ENCODE measurements around the gene ASF1A. TPM values are rescaled to one million over a fixed set of nuclear protein-coding genes. Genes with fewer than 3 reads are reported as not detected.

The ASF1A gene
- total RNA-seq, 1 experiment from 2014 or later: 37.5 TPM

- no peak for DNase-seq (ENCODE audit: low read depth)
Observed at GRCh38 chr6:118881440-118882313, 12.3 kb upstream of the ASF1A start.

GRCh38 chr6:118882314-118882905, 11.5 kb upstream of the ASF1A start:
- no peak for DNase-seq (ENCODE audit: low read depth)

- no peak for DNase-seq (ENCODE audit: low read depth)
Observed at GRCh38 chr6:118886641-118887040, 7.3 kb upstream of the ASF1A start.

- DNase-seq (ENCODE audit: low read depth): no peak
Observed at GRCh38 chr6:118889163-118889562, 4.8 kb upstream of the ASF1A start.

- peak; percentile 46 for DNase-seq (ENCODE audit: low read depth)
Observed at GRCh38 chr6:118890997-118891790, 2.8 kb upstream of the ASF1A start.

- no peak for DNase-seq (ENCODE audit: low read depth)
Observed at GRCh38 chr6:118892355-118892991, 1.5 kb upstream of the ASF1A start.

- peak; percentile 69 for DNase-seq (ENCODE audit: low read depth)
Observed at GRCh38 chr6:118893064-118893806, 717 bp upstream of the ASF1A start.

GRCh38 chr6:118894425-118895260, 691 bp downstream of the ASF1A start:
- peak; percentile 36 for DNase-seq (ENCODE audit: low read depth)

GRCh38 chr6:118895261-118895560, 1.3 kb downstream of the ASF1A start:
- no peak for DNase-seq (ENCODE audit: low read depth)

GRCh38 chr6:118895859-118896258, 1.9 kb downstream of the ASF1A start:
- DNase-seq (ENCODE audit: low read depth): no peak

- DNase-seq (ENCODE audit: low read depth): peak; percentile 81
Observed at GRCh38 chr6:118896339-118897136, 2.6 kb downstream of the ASF1A start.

GRCh38 chr6:118897386-118897785, 3.4 kb downstream of the ASF1A start:
- DNase-seq (ENCODE audit: low read depth): no peak

- DNase-seq (ENCODE audit: low read depth): no peak
Observed at GRCh38 chr6:118899948-118900347, 6.0 kb downstream of the ASF1A start.

GRCh38 chr6:118902726-118903125, 8.8 kb downstream of the ASF1A start:
- no peak for DNase-seq (ENCODE audit: low read depth)

GRCh38 chr6:118903138-118903537, 9.2 kb downstream of the ASF1A start:
- no peak for DNase-seq (ENCODE audit: low read depth)

GRCh38 chr6:118903691-118904090, 9.7 kb downstream of the ASF1A start:
- no peak for DNase-seq (ENCODE audit: low read depth)

GRCh38 chr6:118905084-118905483, 11.1 kb downstream of the ASF1A start:
- no peak for DNase-seq (ENCODE audit: low read depth)

- no peak for DNase-seq (ENCODE audit: low read depth)
Observed at GRCh38 chr6:118905851-118906250, 11.9 kb downstream of the ASF1A start.

- no peak for DNase-seq (ENCODE audit: low read depth)
Observed at GRCh38 chr6:118908441-118908840, 14.5 kb downstream of the ASF1A start.

All from HT1080 (cell line).